HL-60 (cell line): ENCODE measurements around the gene ZNF618.

Experiments used
- DNase-seq, 2 experiments: peaks; one replicate each; pipeline ENCODE4 v3.0.0-alpha.2; 2010 to 2020; ENCODE audit warnings: low read depth in 1 of 2, low spot score in 1 of 2
- H3K27ac ChIP-seq: fragments of 250-450 bp; sonication (Bioruptor Pico); replicated peaks from 2 replicates; pipeline ENCODE4 v1.5.1; 2020; ENCODE audit warnings: mild to moderate bottlenecking, moderate library complexity
- H3K27me3 ChIP-seq: fragments of 250-450 bp; sonication (Bioruptor Pico); 2 replicates; pipeline ENCODE4 v1.5.1; 2021; ENCODE audit warnings: mild to moderate bottlenecking, moderate library complexity; ENCODE audit not compliant: insufficient read depth, poor library complexity, severe bottlenecking
- H3K4me3 ChIP-seq: replicated peaks from 2 replicates; pipeline ENCODE4 v1.5.1; 2011; ENCODE audit warnings: mild to moderate bottlenecking, control low read depth, low read length; ENCODE audit not compliant: insufficient read depth
- CTCF ChIP-seq: IDR thresholded peaks from one replicate; pipeline ENCODE4 v1.5.1; 2011; ENCODE audit warnings: low read length, control low read depth, inconsistent platforms; ENCODE audit not compliant: insufficient read depth
- GABPA ChIP-seq: IDR thresholded peaks from 2 replicates; pipeline ENCODE4 v1.6.1; 2012; ENCODE audit warnings: low read depth
- POLR2AphosphoS5 ChIP-seq: IDR thresholded peaks from 2 replicates; pipeline ENCODE4 v1.6.1; 2012; ENCODE audit warnings: low read depth
- REST ChIP-seq: IDR thresholded peaks from 2 replicates; pipeline ENCODE4 v1.6.1; 2012; ENCODE audit warnings: low read depth; ENCODE audit not compliant: insufficient replicate concordance
- SPI1 ChIP-seq: IDR thresholded peaks from 2 replicates; pipeline ENCODE4 v1.6.1; 2012; ENCODE audit warnings: low read depth, mild to moderate bottlenecking, borderline replicate concordance

ZNF618 gene

GRCh38 chr9:113863345-113863744, 12.8 kb upstream of the ZNF618 start:
- no peak overlapping the region for H3K4me3 ChIP-seq
- DNase-seq: no peak
- H3K27me3 ChIP-seq: peaks cover 7% of the 10 kb centered on the region
- no peak overlapping the region for H3K27ac ChIP-seq
- TF ChIP-seq SPI1 (no peak), CTCF (no peak), GABPA (no peak)

DNA sequence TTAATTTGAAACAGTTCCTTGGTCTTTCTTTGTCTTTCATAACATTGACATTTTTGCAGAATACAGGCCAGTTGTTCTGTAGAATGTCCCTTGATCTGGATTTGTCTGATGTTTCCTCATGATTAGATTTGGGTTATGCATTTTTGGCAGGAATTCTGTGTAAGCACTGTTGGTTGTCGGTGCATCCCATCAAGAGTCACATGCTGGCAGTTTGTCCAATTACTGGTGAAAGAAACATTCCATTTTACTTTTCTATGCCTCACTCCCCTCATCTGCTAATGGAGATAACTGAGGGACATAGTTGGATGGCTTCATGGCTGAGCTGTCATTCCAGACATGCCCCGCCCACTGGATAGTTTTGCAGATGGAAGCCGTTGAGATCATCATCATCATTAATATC, 7.6 kb upstream of the ZNF618 start:
- no peaks in the 10 kb centered on the region for H3K27me3 ChIP-seq
- H3K4me3 ChIP-seq: no peak overlapping the region
- no peak for DNase-seq
- no peak overlapping the region for H3K27ac ChIP-seq
- TF ChIP-seq REST: no peak
- no peak for TF ChIP-seq POLR2AphosphoS5
- no peak for TF ChIP-seq CTCF
- no peak for TF ChIP-seq SPI1

- DNase-seq: no peak
- no peak overlapping the region for H3K27ac ChIP-seq
- TF ChIP-seq SPI1 (no peak), CTCF (no peak), GABPA (no peak), POLR2AphosphoS5 (no peak), REST (no peak)
- no peak overlapping the region for H3K4me3 ChIP-seq
- H3K27me3 ChIP-seq: peaks cover 13% of the 10 kb centered on the region
Observed at GRCh38 chr9:113872485-113873143, 3.5 kb upstream of the ZNF618 start.

- DNase-seq: no peak
- TF ChIP-seq POLR2AphosphoS5: no peak
- TF ChIP-seq REST: no peak
- no peak for TF ChIP-seq CTCF
- Histone ChIP-seq H3K4me3 (no peak overlapping the region), H3K27ac (no peak overlapping the region), H3K27me3 (peaks cover 13% of the 10 kb centered on the region)
Observed at GRCh38 chr9:113873446-113873845, 2.7 kb upstream of the ZNF618 start.
